Panc1 (cell line): Measurements from ENCODE around the gene ARL4A. TPM values are rescaled to one million over a fixed set of nuclear protein-coding genes. Genes with fewer than 3 reads are reported as not detected.
A peak's percentile ranks its signal among the peaks of the same experiment; 100 is the strongest.

Source experiments
- ATAC-seq: fragments of 200-7000 bp; cut with Tn5 transposase; 2 replicates; pipeline ENCODE4 v1.9.1; 2020; ENCODE audit warnings: mild to moderate bottlenecking, moderate library complexity
- BruUV-seq: library from RNA; stranded (reverse); fragments of 400-500 nt; replicated peaks from 2 replicates; lab custom pipeline; 2021; lab: Mats Ljungman, UMichigan
- CTCF ChIA-PET: fragments of 300-600 bp; sonication (Branson Sonifier 250); formaldehyde crosslinking; loops from one replicate; lab custom pipeline; 2022; ENCODE audit warnings: antibody characterized with exemption; lab: Charles Lee
- POLR2A ChIA-PET: fragments of 300-600 bp; sonication (Branson Sonifier 250); formaldehyde crosslinking; loops from one replicate; lab custom pipeline; 2022; ENCODE audit warnings: antibody characterized with exemption; lab: Charles Lee
- DNase-seq: peaks from one replicate; pipeline ENCODE4 v3.0.0-alpha.2; 2010; ENCODE audit warnings: low read depth, low spot score
- H3K27ac ChIP-seq: 2 replicates; pipeline ENCODE4 v1.5.1; 2011; ENCODE audit warnings: mild to moderate bottlenecking, low read length, inconsistent platforms
- H3K27me3 ChIP-seq: fragments of 200-500 bp; sonication (Bioruptor generic); 2 replicates; pipeline ENCODE4 v1.6.0; 2014; ENCODE audit warnings: low read length, inconsistent platforms; ENCODE audit not compliant: control insufficient read depth, insufficient read depth
- H3K36me3 ChIP-seq: fragments of 200-500 bp; sonication (Bioruptor generic); 2 replicates; pipeline ENCODE4 v1.5.1; 2014; ENCODE audit warnings: inconsistent platforms, mild to moderate bottlenecking, low read length, moderate library complexity; ENCODE audit not compliant: control insufficient read depth, insufficient read depth
- H3K4me1 ChIP-seq: 2 replicates; pipeline ENCODE4 v1.5.1; 2011; ENCODE audit warnings: inconsistent platforms, mild to moderate bottlenecking, low read length, moderate library complexity; ENCODE audit not compliant: control insufficient read depth, insufficient read depth
- H3K4me3 ChIP-seq, 2 experiments: 2 replicates each; pipeline ENCODE4 v1.5.1; 2011 to 2012; ENCODE audit warnings: low read depth in 2 of 2, low read length in 2 of 2, mild to moderate bottlenecking in 2 of 2, inconsistent platforms in 1 of 2, moderate library complexity in 1 of 2
- H3K9me3 ChIP-seq: fragments of 200-500 bp; sonication (Bioruptor generic); 2 replicates; pipeline ENCODE4 v1.5.1; 2014; ENCODE audit warnings: low read depth, mild to moderate bottlenecking, inconsistent platforms, low read length, moderate library complexity; ENCODE audit not compliant: control insufficient read depth, insufficient read depth
- POLR2AphosphoS5 ChIP-seq: IDR thresholded peaks from 2 replicates; pipeline ENCODE4 v1.6.1; 2012; ENCODE audit warnings: mild to moderate bottlenecking, low read depth, low read length, moderate library complexity
- SIN3A ChIP-seq: IDR thresholded peaks from 2 replicates; pipeline ENCODE4 v1.6.1; 2012; ENCODE audit warnings: low read depth, mild to moderate bottlenecking, low read length, moderate library complexity, borderline replicate concordance; ENCODE audit not compliant: insufficient read depth
- TCF7L2 ChIP-seq: IDR thresholded peaks from 2 replicates; pipeline ENCODE4 v1.6.1; 2011; ENCODE audit warnings: mild to moderate bottlenecking, low read depth, low read length, inconsistent platforms
- in situ Hi-C: cut with HindIII; loops from 2 replicates; pipeline ENCODE4 v1.10.0; 2016; ENCODE audit warnings: low sequenced_read_pairs, low pct_unique_long_range_greater_than_20kb
- intact Hi-C: fragments of 100-400 bp; cut with micrococcal nuclease; formaldehyde crosslinking; loops from one replicate; pipeline ENCODE4 v1.10.0; 2022; ENCODE audit not compliant: unreplicated experiment
- total RNA-seq: library from RNA; stranded (reverse); gene quantifications from one replicate; pipeline ENCODE4 v1.2.1, GENCODE V29; 2021; ENCODE audit not compliant: unreplicated experiment
- TF ChIP-seq, protein P1 (sequence below): fragments of 450-650 bp; IDR thresholded peaks from 2 replicates; pipeline ENCODE4 v1.5.1; 2017; ENCODE audit warnings: mild to moderate bottlenecking
- TF ChIP-seq, protein P2 (sequence below), 2 experiments: IDR thresholded peaks; 2 replicates each; pipeline ENCODE4 v1.6.1; 2011 to 2012; ENCODE audit warnings: low read depth in 2 of 2, control low read depth in 1 of 2, low read length in 1 of 2, mild to moderate bottlenecking in 1 of 2, moderate library complexity in 1 of 2; ENCODE audit not compliant: insufficient read depth in 1 of 2

Gene ARL4A
- total RNA-seq, 1 experiment from 2014 or later, result 37.4 TPM

DNA sequence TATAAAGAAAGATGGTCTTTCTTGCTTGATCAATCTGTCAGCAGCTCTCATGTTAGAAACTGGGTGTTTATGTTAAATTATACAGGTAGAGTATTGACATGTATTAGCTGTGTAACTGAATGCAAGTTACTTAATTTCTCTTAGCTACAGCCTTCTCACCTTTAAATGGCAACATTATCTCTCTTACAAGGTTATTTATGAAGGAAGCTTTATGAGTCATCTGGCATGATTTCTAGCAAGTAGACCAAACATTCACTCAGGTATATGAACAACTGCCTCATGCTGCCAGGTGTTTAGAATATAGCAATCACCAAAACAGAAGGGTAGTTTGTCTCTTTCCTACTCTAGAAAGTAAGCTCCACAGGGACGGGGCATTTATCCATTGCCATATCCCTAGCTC lies 8.5 kb downstream of the ARL4A start:
- no peak overlapping the region for H3K27ac ChIP-seq
- intact Hi-C loops, result no loop called here

DNA sequence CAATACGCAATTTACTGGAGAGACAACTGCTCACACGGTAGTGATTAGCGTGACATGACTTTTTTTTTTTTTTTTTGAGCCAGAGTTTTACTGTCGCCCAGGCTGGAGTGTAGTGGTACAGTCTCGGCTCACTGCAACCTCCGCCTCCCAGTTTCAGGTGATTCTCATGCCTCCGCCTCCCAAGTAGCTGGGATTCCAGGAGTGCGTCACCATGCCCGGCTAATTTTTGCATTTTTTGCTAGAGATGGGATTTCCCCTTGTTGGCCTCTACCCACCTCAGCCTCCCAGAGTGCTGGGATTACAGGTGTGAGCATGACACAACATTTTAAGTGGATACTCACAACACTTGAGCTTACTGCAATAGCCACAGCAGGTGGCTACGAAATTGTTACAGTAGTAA lies 11.9 kb downstream of the ARL4A start:
- BruUV-seq, result no TSS peak
- no peak overlapping the region for H3K4me3 ChIP-seq
- 0 out of 2 replicates have a peak, but pooled peaks cover 8% of the 10 kb centered on the region for H3K9me3 ChIP-seq
- TF ChIP-seq POLR2AphosphoS5 (no peak), SIN3A (no peak), TCF7L2 (no peak)
- TF ChIP-seq, protein P1, sequence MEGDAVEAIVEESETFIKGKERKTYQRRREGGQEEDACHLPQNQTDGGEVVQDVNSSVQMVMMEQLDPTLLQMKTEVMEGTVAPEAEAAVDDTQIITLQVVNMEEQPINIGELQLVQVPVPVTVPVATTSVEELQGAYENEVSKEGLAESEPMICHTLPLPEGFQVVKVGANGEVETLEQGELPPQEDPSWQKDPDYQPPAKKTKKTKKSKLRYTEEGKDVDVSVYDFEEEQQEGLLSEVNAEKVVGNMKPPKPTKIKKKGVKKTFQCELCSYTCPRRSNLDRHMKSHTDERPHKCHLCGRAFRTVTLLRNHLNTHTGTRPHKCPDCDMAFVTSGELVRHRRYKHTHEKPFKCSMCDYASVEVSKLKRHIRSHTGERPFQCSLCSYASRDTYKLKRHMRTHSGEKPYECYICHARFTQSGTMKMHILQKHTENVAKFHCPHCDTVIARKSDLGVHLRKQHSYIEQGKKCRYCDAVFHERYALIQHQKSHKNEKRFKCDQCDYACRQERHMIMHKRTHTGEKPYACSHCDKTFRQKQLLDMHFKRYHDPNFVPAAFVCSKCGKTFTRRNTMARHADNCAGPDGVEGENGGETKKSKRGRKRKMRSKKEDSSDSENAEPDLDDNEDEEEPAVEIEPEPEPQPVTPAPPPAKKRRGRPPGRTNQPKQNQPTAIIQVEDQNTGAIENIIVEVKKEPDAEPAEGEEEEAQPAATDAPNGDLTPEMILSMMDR, result no peak
- TF ChIP-seq, protein P2, sequence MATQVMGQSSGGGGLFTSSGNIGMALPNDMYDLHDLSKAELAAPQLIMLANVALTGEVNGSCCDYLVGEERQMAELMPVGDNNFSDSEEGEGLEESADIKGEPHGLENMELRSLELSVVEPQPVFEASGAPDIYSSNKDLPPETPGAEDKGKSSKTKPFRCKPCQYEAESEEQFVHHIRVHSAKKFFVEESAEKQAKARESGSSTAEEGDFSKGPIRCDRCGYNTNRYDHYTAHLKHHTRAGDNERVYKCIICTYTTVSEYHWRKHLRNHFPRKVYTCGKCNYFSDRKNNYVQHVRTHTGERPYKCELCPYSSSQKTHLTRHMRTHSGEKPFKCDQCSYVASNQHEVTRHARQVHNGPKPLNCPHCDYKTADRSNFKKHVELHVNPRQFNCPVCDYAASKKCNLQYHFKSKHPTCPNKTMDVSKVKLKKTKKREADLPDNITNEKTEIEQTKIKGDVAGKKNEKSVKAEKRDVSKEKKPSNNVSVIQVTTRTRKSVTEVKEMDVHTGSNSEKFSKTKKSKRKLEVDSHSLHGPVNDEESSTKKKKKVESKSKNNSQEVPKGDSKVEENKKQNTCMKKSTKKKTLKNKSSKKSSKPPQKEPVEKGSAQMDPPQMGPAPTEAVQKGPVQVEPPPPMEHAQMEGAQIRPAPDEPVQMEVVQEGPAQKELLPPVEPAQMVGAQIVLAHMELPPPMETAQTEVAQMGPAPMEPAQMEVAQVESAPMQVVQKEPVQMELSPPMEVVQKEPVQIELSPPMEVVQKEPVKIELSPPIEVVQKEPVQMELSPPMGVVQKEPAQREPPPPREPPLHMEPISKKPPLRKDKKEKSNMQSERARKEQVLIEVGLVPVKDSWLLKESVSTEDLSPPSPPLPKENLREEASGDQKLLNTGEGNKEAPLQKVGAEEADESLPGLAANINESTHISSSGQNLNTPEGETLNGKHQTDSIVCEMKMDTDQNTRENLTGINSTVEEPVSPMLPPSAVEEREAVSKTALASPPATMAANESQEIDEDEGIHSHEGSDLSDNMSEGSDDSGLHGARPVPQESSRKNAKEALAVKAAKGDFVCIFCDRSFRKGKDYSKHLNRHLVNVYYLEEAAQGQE (IDR thresholded peaks at IDR 0.05; ENCODE audit: insufficient read depth in 1 of 2, low read depth in 2 of 2, low read length in 1 of 2), result no peak
- H3K36me3 ChIP-seq, result no peaks in the 10 kb centered on the region
- ChIA-PET POLR2A (interaction anchor here (0.8 kb wide), 1 partner anchor 12 kb away, joined by 3 read pairs; the partner anchor contains the start of gene ARL4A), CTCF (no interaction called here)
- ATAC-seq, result no peak
- no peaks in the 10 kb centered on the region for H3K27me3 ChIP-seq
- DNase-seq, result no peak
- in situ Hi-C loops (no loop called here), intact Hi-C loops (no loop called here)
- H3K27ac ChIP-seq, result no peak overlapping the region
- no peaks in the 10 kb centered on the region; the same call in 1 of the 2 replicates for H3K4me1 ChIP-seq

More for the DNA sequence above, 8.5 kb downstream of the ARL4A start:
- in situ Hi-C loops, result no loop called here
- CTCF ChIA-PET, result no interaction called here
- no peaks in the 10 kb centered on the region for H3K27me3 ChIP-seq
- no peaks in the 10 kb centered on the region; the same call in 1 of the 2 replicates for H3K4me1 ChIP-seq
- BruUV-seq, result no TSS peak
- POLR2A ChIA-PET, result interaction anchor here (1.0 kb wide), 1 partner anchor 9 kb away, joined by 4 read pairs; the partner anchor contains the start of gene ARL4A
- H3K9me3 ChIP-seq, result 0 out of 2 replicates have a peak, but pooled peaks cover 2% of the 10 kb centered on the region
- H3K36me3 ChIP-seq, result no peaks in the 10 kb centered on the region
- DNase-seq (no peak), ATAC-seq (peak; percentile 65; the same call in 1 of the 2 replicates)
- TF ChIP-seq POLR2AphosphoS5 (no peak), TCF7L2 (no peak), SIN3A (no peak)
- TF ChIP-seq, protein P1, result no peak
- TF ChIP-seq, protein P2 (IDR thresholded peaks at IDR 0.05; ENCODE audit: insufficient read depth in 1 of 2, low read depth in 2 of 2, low read length in 1 of 2), result no peak
- no peak overlapping the region for H3K4me3 ChIP-seq
